Esophagus squamous epithelium (tissue), 4 donors: Measurements from ENCODE around the gene ZNF175.

Experiments
- CTCF ChIP-seq, 6 experiments: fragments of 450-650 bp in 4 of 6; fragments of 200-600 bp in 2 of 6; sonication (generic) in 2 of 6; IDR thresholded peaks; one replicate each; pipeline ENCODE4 v1.5.1; 2016 to 2019; ENCODE audit warnings: antibody characterized with exemption in 6 of 6, mild to moderate bottlenecking in 4 of 6, moderate library complexity in 4 of 6
- POLR2A ChIP-seq, 4 donors: fragments of 450-650 bp; IDR thresholded peaks; one replicate each; pipeline ENCODE4 v1.6.1; 2017; ENCODE audit warnings: antibody characterized with exemption in 4 of 4, mild to moderate bottlenecking in 4 of 4, moderate library complexity in 3 of 4

GRCh38 chr19:51639916-51640315 lies 68.8 kb downstream of the ZNF175 start:
- TF ChIP-seq CTCF (IDR thresholded peaks at IDR 0.05) = no peak
- TF ChIP-seq POLR2A (IDR thresholded peaks at IDR 0.05) = no peak
